HUES6 (cell line): Measurements from ENCODE around the gene UBR4.
A peak's percentile ranks its signal among the peaks of the same experiment; 100 is the strongest.

Experiments
- H3K27ac ChIP-seq: 2 replicates; pipeline ENCODE4 v1.7.0; 2013; ENCODE audit warnings: low read depth, mild to moderate bottlenecking, low read length, inconsistent platforms
- H3K27me3 ChIP-seq: 2 replicates; pipeline ENCODE4 v1.6.1; 2013; ENCODE audit warnings: low read length; ENCODE audit not compliant: control insufficient read depth, insufficient read depth
- H3K36me3 ChIP-seq: 2 replicates; pipeline ENCODE4 v1.6.1; 2013; ENCODE audit warnings: low read length; ENCODE audit not compliant: control insufficient read depth, insufficient read depth
- H3K4me1 ChIP-seq: 2 replicates; pipeline ENCODE4 v1.6.1; 2013; ENCODE audit warnings: low read length; ENCODE audit not compliant: control insufficient read depth, insufficient read depth
- H3K4me3 ChIP-seq: 2 replicates; pipeline ENCODE4 v1.5.1; 2013; ENCODE audit warnings: low read depth, low read length
- H3K9ac ChIP-seq: one replicate; pipeline ENCODE4 v1.6.1; 2013; ENCODE audit warnings: mild to moderate bottlenecking, low read length
- H3K9me3 ChIP-seq: 2 replicates; pipeline ENCODE4 v1.6.1; 2013; ENCODE audit warnings: low read depth, low read length; ENCODE audit not compliant: control insufficient read depth, insufficient read depth

The UBR4 gene

GRCh38 chr1:19079541-19080472 lies 130.3 kb downstream of the UBR4 start:
- Histone ChIP-seq H3K4me3 (no peak overlapping the region), H3K4me1 (no peaks in the 10 kb centered on the region), H3K9ac (no peak overlapping the region), H3K9me3 (no peaks in the 10 kb centered on the region), H3K36me3 (peaks cover 98% of the 10 kb centered on the region), H3K27ac (no peak overlapping the region), H3K27me3 (no peaks in the 10 kb centered on the region)

GRCh38 chr1:19078536-19078935 lies 131.5 kb downstream of the UBR4 start:
- no peaks in the 10 kb centered on the region for H3K4me1 ChIP-seq
- no peak overlapping the region for H3K27ac ChIP-seq
- no peak overlapping the region for H3K9ac ChIP-seq
- H3K4me3 ChIP-seq: no peak overlapping the region
- no peaks in the 10 kb centered on the region for H3K27me3 ChIP-seq
- H3K9me3 ChIP-seq: no peaks in the 10 kb centered on the region
- peaks cover 98% of the 10 kb centered on the region for H3K36me3 ChIP-seq

GRCh38 chr1:19076841-19077616 lies 133.0 kb downstream of the UBR4 start:
- H3K9me3 ChIP-seq: no peaks in the 10 kb centered on the region
- peaks cover 2% of the 10 kb centered on the region; the same call in 1 of the 2 replicates for H3K4me1 ChIP-seq
- peaks cover 95% of the 10 kb centered on the region for H3K36me3 ChIP-seq

GRCh38 chr1:19074902-19075721 lies 135.0 kb downstream of the UBR4 start:
- H3K36me3 ChIP-seq: peaks cover 76% of the 10 kb centered on the region
- H3K9ac ChIP-seq: no peak overlapping the region

More at GRCh38 chr1:19076841-19077616, 133.0 kb downstream of the UBR4 start:
- Histone ChIP-seq H3K27me3 (no peaks in the 10 kb centered on the region), H3K4me3 (no peak overlapping the region), H3K9ac (no peak overlapping the region), H3K27ac (no peak overlapping the region)

GRCh38 chr1:19074361-19074901 lies 135.6 kb downstream of the UBR4 start:
- no peak overlapping the region for H3K4me3 ChIP-seq
- H3K9ac ChIP-seq: no peak overlapping the region
- peaks cover 10% of the 10 kb centered on the region; the same call in 1 of the 2 replicates for H3K4me1 ChIP-seq
- H3K27ac ChIP-seq: no peak overlapping the region
- H3K9me3 ChIP-seq: no peaks in the 10 kb centered on the region
- peaks cover 69% of the 10 kb centered on the region for H3K36me3 ChIP-seq
- H3K27me3 ChIP-seq: no peaks in the 10 kb centered on the region

More at GRCh38 chr1:19074902-19075721, 135.0 kb downstream of the UBR4 start:
- no peak overlapping the region for H3K4me3 ChIP-seq
- no peaks in the 10 kb centered on the region for H3K27me3 ChIP-seq
- peaks cover 10% of the 10 kb centered on the region; the same call in 1 of the 2 replicates for H3K4me1 ChIP-seq
- H3K27ac ChIP-seq: no peak overlapping the region
- no peaks in the 10 kb centered on the region for H3K9me3 ChIP-seq

GRCh38 chr1:19073311-19074186 lies 136.5 kb downstream of the UBR4 start:
- no peak overlapping the region for H3K4me3 ChIP-seq
- H3K9me3 ChIP-seq: no peaks in the 10 kb centered on the region
- H3K27ac ChIP-seq: no peak overlapping the region
- no peak overlapping the region for H3K9ac ChIP-seq
- H3K36me3 ChIP-seq: peaks cover 61% of the 10 kb centered on the region
- no peaks in the 10 kb centered on the region for H3K27me3 ChIP-seq
- peaks cover 10% of the 10 kb centered on the region; the same call in 1 of the 2 replicates for H3K4me1 ChIP-seq

GRCh38 chr1:19072285-19072981 lies 137.6 kb downstream of the UBR4 start:
- peaks cover 50% of the 10 kb centered on the region for H3K36me3 ChIP-seq
- H3K27ac ChIP-seq: 0 out of 2 replicates have a peak overlapping the region, but pooled peaks have one; percentile 9
- no peaks in the 10 kb centered on the region for H3K9me3 ChIP-seq
- no peak overlapping the region for H3K4me3 ChIP-seq
- no peak overlapping the region for H3K9ac ChIP-seq
- H3K27me3 ChIP-seq: no peaks in the 10 kb centered on the region
- peaks cover 11% of the 10 kb centered on the region; the same call in 1 of the 2 replicates for H3K4me1 ChIP-seq

GRCh38 chr1:19071674-19072281 lies 138.3 kb downstream of the UBR4 start:
- Histone ChIP-seq H3K36me3 (peaks cover 45% of the 10 kb centered on the region), H3K9me3 (no peaks in the 10 kb centered on the region), H3K4me3 (no peak overlapping the region), H3K27me3 (no peaks in the 10 kb centered on the region), H3K9ac (no peak overlapping the region), H3K4me1 (peaks cover 17% of the 10 kb centered on the region; the same call in 1 of the 2 replicates), H3K27ac (0 out of 2 replicates have a peak overlapping the region, but pooled peaks have one; percentile 9)
